GM21515 (cell line): ENCODE results near the gene UBE2D2.

Source experiments
- ATAC-seq: cut with Tn5 transposase; IDR thresholded peaks from one replicate; pipeline ENCODE4 v1.9.1; 2021; ENCODE audit not compliant: unreplicated experiment

The UBE2D2 gene

GRCh38 chr5:139671096-139671841 lies 110.1 kb downstream of the UBE2D2 start:
- no peak for ATAC-seq

- ATAC-seq: no peak
Observed at GRCh38 chr5:139675213-139675612, 114.1 kb downstream of the UBE2D2 start.

GRCh38 chr5:139675825-139676224 lies 114.7 kb downstream of the UBE2D2 start:
- no peak for ATAC-seq

- ATAC-seq: no peak
Observed at GRCh38 chr5:139676406-139676805, 115.3 kb downstream of the UBE2D2 start.

- ATAC-seq: no peak
Observed at GRCh38 chr5:139676951-139677735, 116.0 kb downstream of the UBE2D2 start.
